ENCODE data around the gene UROC1.

- TF ChIP-seq MNT (IDR thresholded peaks at IDR 0.05) (no peak), POLR2AphosphoS2 (IDR thresholded peaks at IDR 0.05; ENCODE audit: low read depth, low read length) (no peak)
Measured at GRCh38 chr3:126480206-126480605, 37.4 kb downstream of the UROC1 start.
